AG09309 (cell line): Measurements from ENCODE around the gene ZNF423.
A peak's percentile ranks its signal among the peaks of the same experiment; 100 is the strongest.

ENCODE experiments used
- DNase-seq: peaks from one replicate; pipeline ENCODE4 v3.0.0-alpha.2; 2010; ENCODE audit warnings: low read depth
- H3K4me3 ChIP-seq: 2 replicates; pipeline ENCODE4 v1.5.1; 2011; ENCODE audit warnings: mild to moderate bottlenecking, low read depth, low read length, moderate library complexity; ENCODE audit not compliant: control insufficient read depth
- TF ChIP-seq, protein P1 (sequence below): IDR thresholded peaks from 2 replicates; pipeline ENCODE4 v1.5.1; 2011; ENCODE audit warnings: mild to moderate bottlenecking, low read depth, low read length, inconsistent platforms; ENCODE audit not compliant: insufficient read depth, control insufficient read depth; ENCODE audit errors: missing control alignments

Gene ZNF423

DNA sequence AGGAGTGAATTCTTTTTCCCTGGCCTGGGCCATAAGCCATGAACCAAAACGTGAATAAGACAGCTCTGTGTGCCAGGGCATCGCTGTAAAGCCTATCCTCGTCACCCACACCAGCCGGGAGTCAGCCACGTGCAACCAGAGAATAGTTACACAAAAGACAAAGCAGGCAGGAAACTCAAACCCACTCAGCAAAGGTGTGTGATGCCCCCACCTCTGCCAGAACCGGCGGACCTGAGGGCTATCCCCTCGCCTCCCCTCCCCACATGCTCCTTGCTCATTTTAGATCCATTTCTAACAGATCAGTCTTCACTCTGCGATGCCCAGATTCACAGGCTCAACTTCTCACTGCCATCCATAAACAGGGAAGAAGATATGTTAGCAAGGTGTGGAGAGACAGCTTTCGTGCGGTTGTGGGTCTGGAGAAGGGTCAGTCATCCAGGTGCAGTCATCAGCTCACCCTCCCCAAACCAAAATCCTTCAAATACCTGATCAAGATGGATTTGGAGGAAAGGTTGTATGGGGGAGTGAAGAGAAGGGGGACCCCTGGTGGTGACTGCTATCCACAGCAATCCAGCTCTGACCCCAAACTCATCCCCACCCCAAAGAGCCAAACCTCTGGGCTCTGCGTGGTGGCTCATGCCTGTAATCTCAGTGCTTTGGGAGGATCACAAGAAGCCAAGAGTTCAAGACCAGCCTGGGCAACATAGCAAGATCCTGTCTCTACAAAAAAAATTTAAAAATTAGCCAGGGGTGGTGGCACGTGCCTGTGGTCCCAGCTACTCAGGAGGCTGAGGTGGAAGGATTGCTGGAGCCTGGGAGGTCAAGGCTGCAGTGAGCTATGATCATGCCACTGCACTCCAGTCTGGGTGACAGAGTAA is 263.1 kb downstream of the ZNF423 start:
- TF ChIP-seq, protein P1, sequence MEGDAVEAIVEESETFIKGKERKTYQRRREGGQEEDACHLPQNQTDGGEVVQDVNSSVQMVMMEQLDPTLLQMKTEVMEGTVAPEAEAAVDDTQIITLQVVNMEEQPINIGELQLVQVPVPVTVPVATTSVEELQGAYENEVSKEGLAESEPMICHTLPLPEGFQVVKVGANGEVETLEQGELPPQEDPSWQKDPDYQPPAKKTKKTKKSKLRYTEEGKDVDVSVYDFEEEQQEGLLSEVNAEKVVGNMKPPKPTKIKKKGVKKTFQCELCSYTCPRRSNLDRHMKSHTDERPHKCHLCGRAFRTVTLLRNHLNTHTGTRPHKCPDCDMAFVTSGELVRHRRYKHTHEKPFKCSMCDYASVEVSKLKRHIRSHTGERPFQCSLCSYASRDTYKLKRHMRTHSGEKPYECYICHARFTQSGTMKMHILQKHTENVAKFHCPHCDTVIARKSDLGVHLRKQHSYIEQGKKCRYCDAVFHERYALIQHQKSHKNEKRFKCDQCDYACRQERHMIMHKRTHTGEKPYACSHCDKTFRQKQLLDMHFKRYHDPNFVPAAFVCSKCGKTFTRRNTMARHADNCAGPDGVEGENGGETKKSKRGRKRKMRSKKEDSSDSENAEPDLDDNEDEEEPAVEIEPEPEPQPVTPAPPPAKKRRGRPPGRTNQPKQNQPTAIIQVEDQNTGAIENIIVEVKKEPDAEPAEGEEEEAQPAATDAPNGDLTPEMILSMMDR: peak; percentile 80
- H3K4me3 ChIP-seq: no peak overlapping the region
- DNase-seq: no peak

DNA sequence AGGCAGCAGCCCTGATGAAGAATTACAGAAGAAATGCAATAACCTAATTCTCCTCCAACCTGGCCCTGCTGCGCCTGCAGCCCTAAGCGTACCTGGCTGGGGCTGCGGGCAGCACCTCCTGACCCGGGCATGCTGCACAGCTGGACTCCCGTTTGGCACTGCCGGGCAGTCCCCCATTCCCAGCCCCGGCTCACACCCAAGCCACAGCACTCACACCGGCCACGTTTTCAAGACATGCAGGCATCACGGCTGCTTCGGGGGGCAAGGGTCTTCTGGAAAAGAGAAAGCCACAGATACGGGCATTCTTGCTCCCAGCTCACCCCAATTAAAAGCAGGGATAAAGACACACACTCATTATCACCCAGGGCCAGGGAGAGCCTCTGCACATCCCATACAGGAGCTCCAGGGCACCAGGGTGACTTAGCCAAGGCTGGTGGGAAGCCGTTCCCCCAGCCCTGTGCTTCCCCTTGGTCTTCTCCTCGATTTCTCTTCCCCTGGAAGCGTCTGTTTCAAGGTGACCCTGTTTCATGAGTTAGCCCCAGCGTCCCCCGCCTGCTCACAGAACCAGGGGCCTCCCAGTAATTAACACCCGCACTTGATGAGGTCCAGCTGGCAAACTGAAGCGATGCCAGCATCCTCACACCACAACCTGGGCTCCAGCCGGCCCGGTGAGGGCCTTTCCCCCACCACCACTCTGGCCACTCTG is 265.6 kb downstream of the ZNF423 start:
- no peak for DNase-seq
- TF ChIP-seq, protein P1: no peak

DNA sequence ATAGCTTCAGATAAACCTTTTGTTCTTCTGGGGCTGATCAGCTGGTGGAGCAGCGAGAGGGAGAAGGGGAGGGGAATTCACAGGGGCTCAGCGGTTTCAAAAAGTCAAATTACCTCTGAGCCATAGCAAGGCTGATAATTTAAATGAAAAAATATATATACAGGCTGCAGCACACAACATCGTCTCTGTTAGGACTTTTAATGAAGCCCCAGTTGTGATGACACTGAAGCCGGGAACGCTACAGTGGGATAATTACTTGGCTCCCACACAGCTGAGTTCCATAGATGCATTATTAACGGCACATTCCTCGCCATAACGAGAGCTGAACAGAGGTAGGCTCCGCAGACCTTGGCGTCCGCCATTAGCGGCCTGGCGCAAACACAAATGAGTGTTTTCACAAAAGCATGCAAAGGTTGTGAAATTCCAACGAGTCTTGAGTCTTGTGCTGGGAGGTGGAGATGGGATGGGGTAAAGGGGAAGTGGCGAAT is 266.3 kb downstream of the ZNF423 start:
- H3K4me3 ChIP-seq: no peak overlapping the region
- TF ChIP-seq, protein P1: no peak
- no peak for DNase-seq

More for the DNA sequence above, 265.6 kb downstream of the ZNF423 start:
- no peak overlapping the region for H3K4me3 ChIP-seq

DNA sequence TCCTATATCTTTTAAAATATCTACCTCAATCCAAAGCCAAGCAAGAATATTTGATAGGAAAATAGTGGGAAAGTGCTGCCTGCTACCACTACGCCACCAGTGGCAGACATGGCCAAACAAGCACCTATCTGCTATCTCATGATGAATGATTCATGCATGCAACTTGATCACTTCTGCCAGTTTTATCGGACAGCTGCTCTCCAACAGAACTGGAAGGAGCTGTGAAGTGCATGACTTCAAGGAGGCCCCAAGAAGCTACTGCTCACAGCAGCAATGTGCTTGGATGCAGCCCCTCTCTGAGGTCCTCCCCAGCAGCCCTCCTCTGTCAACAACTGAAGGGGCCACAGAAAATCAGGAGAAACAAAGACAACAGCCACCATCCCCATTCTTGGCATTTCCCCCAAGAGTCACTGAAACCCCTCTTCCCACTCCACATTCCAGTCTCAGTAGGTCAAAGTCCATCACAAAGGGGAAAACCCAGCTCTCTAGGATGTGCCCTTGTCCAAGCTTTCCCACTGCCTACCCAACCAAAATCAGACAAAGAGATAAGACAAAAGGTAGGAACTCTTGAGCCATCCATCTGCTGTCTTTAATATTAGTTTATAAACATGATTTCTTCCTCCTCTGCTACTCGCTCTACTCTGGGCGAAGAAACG is 267.1 kb downstream of the ZNF423 start:
- no peak overlapping the region for H3K4me3 ChIP-seq
- DNase-seq: no peak

DNA sequence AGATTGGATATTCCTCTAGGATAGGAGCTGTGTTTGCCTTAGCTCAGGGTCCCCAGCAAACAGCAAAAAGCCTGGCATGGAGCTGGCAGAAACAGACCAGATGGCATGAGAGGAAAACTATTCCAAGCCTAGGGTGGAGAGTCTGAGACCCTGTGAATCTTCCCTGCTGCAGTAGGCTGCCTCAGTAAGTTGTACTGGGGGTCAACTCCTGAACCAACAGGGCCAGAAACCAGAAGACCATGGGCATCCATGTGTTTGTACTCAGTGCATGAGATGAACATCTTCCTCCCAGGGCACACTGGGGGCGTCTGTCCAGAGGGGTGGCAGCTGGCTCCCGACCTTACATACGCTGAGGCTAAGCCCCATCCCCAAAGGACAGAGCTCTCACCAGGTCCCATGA is 267.9 kb downstream of the ZNF423 start:
- TF ChIP-seq, protein P1: no peak
- no peak for DNase-seq

More for the DNA sequence above, 267.1 kb downstream of the ZNF423 start:
- TF ChIP-seq, protein P1: no peak

DNA sequence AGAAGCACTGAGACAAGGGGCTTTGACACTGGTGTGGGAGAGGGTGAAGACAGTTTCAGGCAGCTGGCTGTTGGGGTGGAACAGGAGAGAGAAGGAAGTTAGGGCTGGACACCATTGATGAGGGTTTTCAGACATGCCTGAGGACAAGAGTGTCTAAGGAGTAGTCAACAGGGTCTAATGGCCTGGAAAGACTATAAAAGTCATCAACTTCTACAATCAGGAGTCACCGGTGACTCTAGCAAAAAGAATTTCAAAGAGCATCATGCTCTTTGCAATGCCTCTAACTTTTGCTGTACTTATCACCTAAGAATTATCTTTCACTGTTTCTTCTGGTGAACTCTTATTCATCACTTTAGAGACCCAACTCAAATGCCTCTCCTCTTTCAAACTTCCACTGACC is 268.4 kb downstream of the ZNF423 start:
- TF ChIP-seq, protein P1: no peak
- no peak for DNase-seq
- H3K4me3 ChIP-seq: no peak overlapping the region

More for the DNA sequence above, 267.9 kb downstream of the ZNF423 start:
- H3K4me3 ChIP-seq: no peak overlapping the region
